ENCODE measurements around the gene PGF.

GRCh38 chr14:74962046-74962445 lies 6.6 kb upstream of the PGF start:
- no peak for TF ChIP-seq POLR2A (IDR thresholded peaks at IDR 0.05)
- TF ChIP-seq CTCF (IDR thresholded peaks at IDR 0.05): no peak
- TF ChIP-seq POLR2AphosphoS5 (IDR thresholded peaks at IDR 0.05): no peak
- no peak for TF ChIP-seq EP300 (IDR thresholded peaks at IDR 0.05)

Data from upper lobe of left lung (tissue), 4 donors.